OCI-LY7 (cell line): ENCODE results near the gene STEAP3. TPM values are rescaled to one million over a fixed set of nuclear protein-coding genes. Genes with fewer than 3 reads are reported as not detected.

ENCODE experiments used
- BruUV-seq: library from RNA; stranded (reverse); fragments of 400-500 nt; replicated peaks from 2 replicates; lab custom pipeline; 2021; lab: Mats Ljungman, UMichigan
- CTCF ChIA-PET: fragments of 300-600 bp; sonication (Branson Sonifier 250); formaldehyde crosslinking; loops from one replicate; lab custom pipeline; 2022; ENCODE audit warnings: antibody characterized with exemption; ENCODE audit not compliant: unreplicated experiment; lab: Charles Lee
- POLR2A ChIA-PET: fragments of 300-600 bp; sonication (Branson Sonifier 250); formaldehyde crosslinking; loops from one replicate; lab custom pipeline; 2022; ENCODE audit warnings: antibody characterized with exemption; lab: Charles Lee
- DNase-seq: peaks from one replicate; pipeline ENCODE4 v3.0.0-alpha.2; 2015; ENCODE audit warnings: low spot score
- H2AFZ ChIP-seq: fragments of 200-600 bp; sonication (generic), shearing (Covaris generic); 2 replicates; pipeline ENCODE4 v1.6.1; 2014; ENCODE audit warnings: mild to moderate bottlenecking, antibody characterized with exemption, low read length, moderate library complexity
- H3K27ac ChIP-seq: fragments of 200-600 bp; sonication (generic); 2 replicates; pipeline ENCODE4 v1.5.1; 2014; ENCODE audit warnings: mixed run types, low read depth, mild to moderate bottlenecking, moderate library complexity, low read length, inconsistent platforms; ENCODE audit not compliant: poor library complexity, severe bottlenecking
- H3K36me3 ChIP-seq: fragments of 200-600 bp; sonication (generic); 2 replicates; pipeline ENCODE4 v1.6.1; 2014; ENCODE audit warnings: mild to moderate bottlenecking, antibody characterized with exemption, low read length, moderate library complexity, mixed read lengths; ENCODE audit not compliant: insufficient read depth
- H3K4me1 ChIP-seq: fragments of 200-600 bp; sonication (generic); 2 replicates; pipeline ENCODE4 v1.5.1; 2014; ENCODE audit warnings: mild to moderate bottlenecking, low read length; ENCODE audit not compliant: insufficient read depth, poor library complexity, severe bottlenecking
- H3K4me2 ChIP-seq: fragments of 200-600 bp; sonication (generic); 2 replicates; pipeline ENCODE4 v1.6.1; 2014; ENCODE audit warnings: mild to moderate bottlenecking, low read length
- H3K4me3 ChIP-seq: fragments of 200-600 bp; sonication (generic); 2 replicates; pipeline ENCODE4 v1.5.1; 2014; ENCODE audit warnings: mild to moderate bottlenecking, low read depth, low read length; ENCODE audit not compliant: poor library complexity, severe bottlenecking
- H3K79me2 ChIP-seq: fragments of 200-600 bp; sonication (generic); 2 replicates; pipeline ENCODE4 v1.6.1; 2016; ENCODE audit warnings: low read depth, mild to moderate bottlenecking, low read length, moderate library complexity, mixed read lengths; ENCODE audit not compliant: insufficient read depth
- H3K9me2 ChIP-seq: fragments of 200-600 bp; sonication (generic); 2 replicates; pipeline ENCODE4 v1.6.1; 2016; ENCODE audit warnings: mild to moderate bottlenecking, low read length, mixed read lengths; ENCODE audit not compliant: insufficient read depth
- H3K9me3 ChIP-seq: fragments of 200-600 bp; sonication (generic); 2 replicates; pipeline ENCODE4 v1.6.1; 2014; ENCODE audit warnings: mild to moderate bottlenecking, mixed run types, low read length, mixed read lengths
- H4K20me1 ChIP-seq: fragments of 200-600 bp; sonication (generic); 2 replicates; pipeline ENCODE4 v1.6.1; 2014; ENCODE audit warnings: mild to moderate bottlenecking, antibody characterized with exemption, low read length, moderate library complexity, mixed read lengths; ENCODE audit not compliant: insufficient read depth
- EZH2phosphoT487 ChIP-seq: fragments of 200-600 bp; sonication (generic); IDR thresholded peaks from 2 replicates; pipeline ENCODE4 v1.6.1; 2018; ENCODE audit warnings: low read depth, borderline replicate concordance, mild to moderate bottlenecking, mixed run types, antibody characterized with exemption, low read length, moderate library complexity, mixed read lengths
- intact Hi-C: fragments of 100-400 bp; cut with micrococcal nuclease; formaldehyde crosslinking; loops from one replicate; pipeline ENCODE4 v1.10.0; 2022; ENCODE audit not compliant: unreplicated experiment
- total RNA-seq, 2 experiments: library from RNA; depleted of rRNA in 1 of 2; stranded (reverse); fragments of >200 nt in 1 of 2; shearing (Covaris generic) in 1 of 2; gene quantifications; 2 replicates each; pipeline ENCODE4 v1.2.3, GENCODE V29; 2014 to 2022
- TF ChIP-seq, protein P1 (sequence below): fragments of 200-600 bp; sonication (generic); conservative IDR thresholded peaks from 2 replicates; pipeline ENCODE4 v1.5.1; 2014; ENCODE audit warnings: mild to moderate bottlenecking, antibody characterized with exemption, low read length, moderate library complexity, mixed read lengths

STEAP3 gene
- total RNA-seq, 2 experiments from 2014 or later: not detected

DNA sequence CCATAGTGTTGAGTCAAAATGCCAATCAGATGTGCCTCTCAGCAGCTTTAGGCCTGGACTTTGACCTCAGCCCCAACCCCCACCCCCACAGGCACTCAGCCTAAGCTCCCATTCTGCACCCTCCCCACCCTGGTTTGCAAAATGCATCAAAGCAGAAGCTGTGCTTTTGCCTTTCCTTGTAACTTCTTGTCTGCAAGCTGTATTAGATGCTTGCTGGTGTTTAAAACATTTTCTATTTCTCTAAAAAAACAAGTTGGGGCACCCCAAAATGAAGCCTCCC, 26.6 kb upstream of the STEAP3 start:
- TF ChIP-seq, protein P1, sequence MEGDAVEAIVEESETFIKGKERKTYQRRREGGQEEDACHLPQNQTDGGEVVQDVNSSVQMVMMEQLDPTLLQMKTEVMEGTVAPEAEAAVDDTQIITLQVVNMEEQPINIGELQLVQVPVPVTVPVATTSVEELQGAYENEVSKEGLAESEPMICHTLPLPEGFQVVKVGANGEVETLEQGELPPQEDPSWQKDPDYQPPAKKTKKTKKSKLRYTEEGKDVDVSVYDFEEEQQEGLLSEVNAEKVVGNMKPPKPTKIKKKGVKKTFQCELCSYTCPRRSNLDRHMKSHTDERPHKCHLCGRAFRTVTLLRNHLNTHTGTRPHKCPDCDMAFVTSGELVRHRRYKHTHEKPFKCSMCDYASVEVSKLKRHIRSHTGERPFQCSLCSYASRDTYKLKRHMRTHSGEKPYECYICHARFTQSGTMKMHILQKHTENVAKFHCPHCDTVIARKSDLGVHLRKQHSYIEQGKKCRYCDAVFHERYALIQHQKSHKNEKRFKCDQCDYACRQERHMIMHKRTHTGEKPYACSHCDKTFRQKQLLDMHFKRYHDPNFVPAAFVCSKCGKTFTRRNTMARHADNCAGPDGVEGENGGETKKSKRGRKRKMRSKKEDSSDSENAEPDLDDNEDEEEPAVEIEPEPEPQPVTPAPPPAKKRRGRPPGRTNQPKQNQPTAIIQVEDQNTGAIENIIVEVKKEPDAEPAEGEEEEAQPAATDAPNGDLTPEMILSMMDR: no peak
- TF ChIP-seq EZH2phosphoT487: no peak
- H3K9me3 ChIP-seq: no peaks in the 10 kb centered on the region
- no peaks in the 10 kb centered on the region for H3K79me2 ChIP-seq
- no peak for DNase-seq
- H3K36me3 ChIP-seq: no peaks in the 10 kb centered on the region
- no peaks in the 10 kb centered on the region for H4K20me1 ChIP-seq
- H2AFZ ChIP-seq: no peak overlapping the region
- ChIA-PET POLR2A (no interaction called here), CTCF (interaction anchor here (0.7 kb wide), 1 partner anchor 116 kb away, joined by 3 read pairs; no protein-coding TSS in a partner anchor)
- no peak overlapping the region for H3K4me2 ChIP-seq
- H3K9me2 ChIP-seq: no peaks in the 10 kb centered on the region
- H3K4me1 ChIP-seq: no peaks in the 10 kb centered on the region
- BruUV-seq: no TSS peak
- no peak overlapping the region for H3K27ac ChIP-seq
- no peak overlapping the region for H3K4me3 ChIP-seq
- intact Hi-C loops: no loop called here

DNA sequence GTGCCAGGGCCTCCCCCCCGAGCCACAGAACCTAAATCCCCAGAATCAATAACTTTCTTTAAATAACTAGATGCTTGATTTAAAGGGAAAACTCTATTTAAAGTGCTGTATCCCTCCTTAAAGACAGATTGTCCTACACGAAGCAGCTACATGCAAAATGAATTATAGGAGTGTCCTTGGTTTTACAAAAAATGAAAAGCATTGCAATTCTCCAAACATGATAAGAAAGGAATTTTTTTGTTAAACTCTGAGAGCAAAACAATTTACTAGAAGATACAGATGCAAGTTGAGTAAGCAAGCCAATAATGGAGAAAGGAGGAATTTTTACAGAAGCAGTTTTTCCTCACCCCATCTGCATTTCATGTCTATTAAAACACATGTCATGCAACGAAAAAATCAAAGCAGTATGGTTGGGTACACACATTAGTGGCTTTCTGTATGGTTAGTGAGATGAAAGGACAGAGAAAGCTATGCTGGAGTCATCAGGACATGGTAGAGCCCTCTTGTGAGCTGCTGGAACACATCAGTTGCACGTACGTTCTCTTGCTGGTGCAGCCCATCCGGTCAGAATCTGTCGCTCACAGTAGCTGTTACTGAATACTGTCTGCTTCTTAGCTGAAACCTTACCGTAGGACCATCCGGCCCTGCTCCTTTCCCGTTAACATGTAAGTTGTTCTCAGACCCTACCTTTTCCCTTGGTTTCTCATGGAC, 25.9 kb upstream of the STEAP3 start:
- ChIA-PET CTCF (interaction anchor here (0.7 kb wide), 1 partner anchor 116 kb away, joined by 3 read pairs; no protein-coding TSS in a partner anchor), POLR2A (no interaction called here)
- Histone ChIP-seq H3K4me3 (no peak overlapping the region), H3K9me2 (no peaks in the 10 kb centered on the region), H4K20me1 (no peaks in the 10 kb centered on the region), H3K79me2 (no peaks in the 10 kb centered on the region), H3K9me3 (no peaks in the 10 kb centered on the region), H2AFZ (no peak overlapping the region), H3K36me3 (no peaks in the 10 kb centered on the region), H3K27ac (no peak overlapping the region), H3K4me2 (no peak overlapping the region), H3K4me1 (peaks cover 3% of the 10 kb centered on the region)
- no peak for DNase-seq
- BruUV-seq: no TSS peak
- intact Hi-C loops: no loop called here
- TF ChIP-seq EZH2phosphoT487: no peak
- TF ChIP-seq, protein P1: no peak

- intact Hi-C loops: no loop called here
- CTCF ChIA-PET: no interaction called here
These were observed 25.3 kb upstream of the STEAP3 start for GRCh38 chr2:119198240-119198840.

More at GRCh38 chr2:119198240-119198840, 25.3 kb upstream of the STEAP3 start:
- no peak for TF ChIP-seq EZH2phosphoT487
- TF ChIP-seq, protein P1: no peak
- Histone ChIP-seq H3K27ac (no peak overlapping the region), H3K9me2 (no peaks in the 10 kb centered on the region), H3K4me3 (no peak overlapping the region), H2AFZ (no peak overlapping the region), H3K4me1 (peaks cover 9% of the 10 kb centered on the region), H3K79me2 (no peaks in the 10 kb centered on the region), H4K20me1 (no peaks in the 10 kb centered on the region), H3K36me3 (no peaks in the 10 kb centered on the region), H3K4me2 (no peak overlapping the region), H3K9me3 (no peaks in the 10 kb centered on the region)
- POLR2A ChIA-PET: interaction anchor here (0.6 kb wide), 1 partner anchor 210 kb away, joined by 3 read pairs; no protein-coding TSS in a partner anchor
- DNase-seq: no peak
- no TSS peak for BruUV-seq
